AG04450 (cell line): ENCODE data around the gene ADAMTS20. TPM values are rescaled to one million over a fixed set of nuclear protein-coding genes. Genes with fewer than 3 reads are reported as not detected.
"Not testable (repeated sequence)": the region's sequence is repeated elsewhere in the genome, so short reads cannot be mapped to it uniquely, and the experiment has no call there.

ENCODE experiments used
- CTCF ChIA-PET: fragments of 300-600, 350-600 bp; formaldehyde crosslinking; extraction: SDS; loops from one replicate; lab custom pipeline; 2022; ENCODE audit warnings: antibody characterized with exemption, inconsistent platforms; lab: Charles Lee
- POLR2A ChIA-PET: fragments of 350-600 bp; formaldehyde crosslinking; extraction: SDS; loops from one replicate; lab custom pipeline; 2021; ENCODE audit warnings: antibody characterized with exemption, inconsistent platforms; lab: Yijun Ruan, JAX
- DNase-seq: peaks from one replicate; pipeline ENCODE4 v3.0.0-alpha.2; 2011; ENCODE audit warnings: low read depth, low spot score
- H3K27ac ChIP-seq: one replicate; pipeline ENCODE4 v1.5.1; 2012; ENCODE audit warnings: low read depth, low read length, control low read depth
- H3K27me3 ChIP-seq: one replicate; pipeline ENCODE4 v1.6.0; 2012; ENCODE audit warnings: low read length; ENCODE audit not compliant: control insufficient read depth, insufficient read depth
- H3K4me3 ChIP-seq: 2 replicates; pipeline ENCODE4 v1.5.1; 2011; ENCODE audit warnings: mild to moderate bottlenecking, low read depth, low read length, control low read depth
- H3K9me3 ChIP-seq: 2 replicates; pipeline ENCODE4 v1.5.1; 2012; ENCODE audit warnings: low read length; ENCODE audit not compliant: control insufficient read depth, insufficient read depth
- CTCF ChIP-seq: IDR thresholded peaks from 2 replicates; pipeline ENCODE4 v1.5.1; 2011; ENCODE audit warnings: low read depth, low read length, control low read depth, inconsistent platforms
- polyA plus RNA-seq: library from polyadenylated mRNA; depleted of rRNA; stranded (reverse); fragments of >200 nt; gene quantifications from 2 replicates; pipeline ENCODE4 v1.2.3, GENCODE V29; 2011

The ADAMTS20 gene
- polyA plus RNA-seq, 1 experiment = not detected

DNA sequence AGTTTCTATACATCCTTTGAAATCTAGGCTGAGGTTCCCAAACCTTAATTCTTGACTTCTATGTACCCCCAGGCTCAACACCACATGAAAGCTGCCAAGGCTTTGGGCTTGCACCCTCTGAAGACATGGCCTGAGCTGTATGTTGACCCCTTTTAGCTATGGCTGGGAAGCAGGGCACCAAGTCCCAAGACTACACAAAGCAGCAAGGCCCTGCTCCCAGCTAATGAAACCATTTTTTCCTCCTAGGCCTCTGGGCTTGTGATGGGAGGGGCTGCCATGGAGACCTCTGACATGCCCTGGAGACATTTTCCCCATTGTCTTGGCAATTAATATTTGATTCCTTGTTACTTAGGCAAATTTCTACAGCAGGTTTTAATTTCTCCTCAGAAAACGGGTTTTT is 207.0 kb downstream of the ADAMTS20 start:
- CTCF ChIA-PET = no interaction called here

DNA sequence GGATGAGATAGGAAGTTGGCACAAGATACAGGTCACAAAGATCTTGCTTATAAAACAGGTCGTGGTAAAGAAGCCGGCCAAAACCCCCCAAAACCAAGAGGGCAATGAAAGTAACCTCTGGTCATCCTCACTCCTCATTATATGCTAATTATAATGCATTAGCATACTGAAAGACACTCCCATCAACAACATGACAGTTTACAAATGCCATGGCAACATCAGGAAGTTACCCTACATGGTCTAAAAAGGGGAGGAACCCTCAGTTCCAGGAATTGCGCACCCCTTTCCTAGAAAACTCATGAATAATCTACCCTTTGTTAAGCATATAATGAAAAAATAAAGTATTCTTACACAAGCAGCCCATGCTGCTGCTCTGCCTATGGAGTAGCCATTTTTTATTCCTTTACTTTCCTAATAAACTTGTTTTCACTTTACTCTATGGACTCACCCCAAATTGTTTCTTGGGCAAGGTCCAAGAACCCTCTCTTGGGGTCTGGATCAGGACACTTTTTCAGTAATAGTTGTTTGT is 210.2 kb downstream of the ADAMTS20 start:
- DNase-seq, H3K9me3 ChIP-seq, H3K27ac ChIP-seq, POLR2A ChIA-PET, H3K27me3 ChIP-seq, H3K4me3 ChIP-seq: not testable (repeated sequence)
- CTCF ChIA-PET = interaction anchor here (0.6 kb wide), 1 partner anchor 809 kb away, joined by 5 read pairs; no protein-coding TSS in a partner anchor

More for the DNA sequence above, 207.0 kb downstream of the ADAMTS20 start:
- Histone ChIP-seq H3K27me3 (no peaks in the 10 kb centered on the region), H3K9me3 (peaks cover 8% of the 10 kb centered on the region; the same call in 1 of the 2 replicates), H3K4me3 (no peak overlapping the region), H3K27ac (no peak overlapping the region)
- no peak for TF ChIP-seq CTCF
- POLR2A ChIA-PET = no interaction called here
- DNase-seq = no peak

GRCh38 chr12:43338848-43339526 is 213.0 kb downstream of the ADAMTS20 start:
- Histone ChIP-seq H3K4me3 (no peak overlapping the region), H3K27ac (no peak overlapping the region), H3K9me3 (no peaks in the 10 kb centered on the region), H3K27me3 (no peaks in the 10 kb centered on the region)
- DNase-seq = no peak
- ChIA-PET POLR2A (interaction anchor here (0.5 to 1.2 kb wide), 3 partner anchors 70 to 856 kb away, joined by 3 to 5 read pairs (median 3); no protein-coding TSS in a partner anchor), CTCF (interaction anchor here (0.6 to 5.9 kb wide), 26 partner anchors 10 to 1252 kb away, joined by 3 to 72 read pairs (median 4); no protein-coding TSS in a partner anchor)
- TF ChIP-seq CTCF = peak; percentile 63

GRCh38 chr12:43337571-43338444 is 214.2 kb downstream of the ADAMTS20 start:
- ChIA-PET POLR2A (interaction anchor here (1.2 kb wide), 1 partner anchor 855 kb away, joined by 5 read pairs; no protein-coding TSS in a partner anchor), CTCF (interaction anchor here (0.6 to 5.9 kb wide), 28 partner anchors 10 to 1313 kb away, joined by 3 to 72 read pairs (median 4); no protein-coding TSS in a partner anchor)
- no peak for TF ChIP-seq CTCF
- Histone ChIP-seq H3K9me3 (no peaks in the 10 kb centered on the region), H3K4me3 (no peak overlapping the region), H3K27me3 (no peaks in the 10 kb centered on the region), H3K27ac (no peak overlapping the region)
- no peak for DNase-seq

DNA sequence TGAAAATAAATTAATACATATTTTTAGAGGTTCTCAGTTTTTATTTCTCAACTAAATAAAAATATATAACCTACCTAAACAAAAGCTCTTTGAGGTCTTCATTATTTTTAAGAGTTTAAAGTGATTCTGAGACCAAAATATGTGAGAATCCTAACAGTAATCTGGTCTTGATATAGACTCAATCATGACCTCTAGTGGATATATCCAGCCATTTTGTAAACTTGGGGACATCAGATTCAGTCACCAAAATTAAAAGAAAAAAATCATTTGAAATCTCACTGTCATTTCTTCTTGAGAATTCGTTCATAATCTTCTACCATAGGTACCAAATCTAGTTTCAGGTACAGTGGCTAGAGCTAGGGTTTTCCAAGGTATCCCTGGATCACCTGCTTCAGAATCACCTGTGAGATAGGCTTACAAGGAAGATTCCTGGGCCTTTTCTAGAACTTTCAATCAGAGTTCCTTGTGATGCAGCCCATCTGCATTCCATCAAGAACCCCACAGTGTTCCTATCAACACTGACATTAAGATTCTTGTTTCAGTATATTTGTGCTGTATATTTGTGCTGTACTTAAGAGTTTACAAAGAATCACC is 214.9 kb downstream of the ADAMTS20 start:
- CTCF ChIA-PET = interaction anchor here (0.6 to 5.9 kb wide), 38 partner anchors 9 to 1312 kb away, joined by 3 to 72 read pairs (median 4); no protein-coding TSS in a partner anchor
- no peak overlapping the region for H3K4me3 ChIP-seq
- DNase-seq = no peak
- no peak overlapping the region for H3K27ac ChIP-seq
- POLR2A ChIA-PET = no interaction called here
- no peaks in the 10 kb centered on the region for H3K27me3 ChIP-seq
- peak; percentile 66 for TF ChIP-seq CTCF
- no peaks in the 10 kb centered on the region for H3K9me3 ChIP-seq
